ENCODE measurements around the gene CREB3L2. TPM values are rescaled to one million over a fixed set of nuclear protein-coding genes. Genes with fewer than 3 reads are reported as not detected.

CREB3L2 gene
- total RNA-seq, 2 experiments from 2014 or later, result 22.7 to 79.0 TPM

- H3K9me2 ChIP-seq (ENCODE audit: insufficient read depth, low read length), result no peaks in the 10 kb centered on the region
- H3K27ac ChIP-seq (ENCODE audit: low read depth, low read length, poor library complexity, severe bottlenecking), result no peak overlapping the region
- no peak overlapping the region for H2AFZ ChIP-seq (ENCODE audit: low read length)
- H4K20me1 ChIP-seq (ENCODE audit: insufficient read depth, low read length), result peaks cover 14% of the 10 kb centered on the region; the same call in 1 of the 2 replicates
- H3K4me2 ChIP-seq (ENCODE audit: low read length), result no peak overlapping the region
- POLR2A ChIA-PET, result interaction anchor here (0.6 to 1.0 kb wide), 4 partner anchors 8 to 1510 kb away, joined by 3 read pairs; no protein-coding TSS in a partner anchor
- intact Hi-C loops (cut with micrococcal nuclease; ENCODE audit: unreplicated experiment), result no loop called here
- CTCF ChIA-PET (ENCODE audit: unreplicated experiment), result no interaction called here
- no peaks in the 10 kb centered on the region for H3K9me3 ChIP-seq (ENCODE audit: low read length)
- no peak for DNase-seq (ENCODE audit: low spot score)
- 0 out of 2 replicates have a peak, but pooled peaks cover 3% of the 10 kb centered on the region for H3K79me2 ChIP-seq (ENCODE audit: insufficient read depth, low read depth, low read length)
- H3K36me3 ChIP-seq (ENCODE audit: insufficient read depth, low read length), result no peaks in the 10 kb centered on the region
- BruUV-seq (replicated peaks), result TSS peak; percentile 14
- H3K4me3 ChIP-seq (ENCODE audit: low read depth, low read length, poor library complexity, severe bottlenecking), result no peak overlapping the region
- H3K4me1 ChIP-seq (ENCODE audit: insufficient read depth, low read length, poor library complexity, severe bottlenecking), result peaks cover 19% of the 10 kb centered on the region
- TF ChIP-seq CTCF (conservative IDR thresholded peaks at IDR 0.05; ENCODE audit: low read length), result no peak
- TF ChIP-seq EZH2phosphoT487 (IDR thresholded peaks at IDR 0.05; ENCODE audit: borderline replicate concordance, low read depth, low read length), result no peak
These were observed 67.6 kb downstream of the CREB3L2 start for GRCh38 chr7:137934176-137934826.

DNA sequence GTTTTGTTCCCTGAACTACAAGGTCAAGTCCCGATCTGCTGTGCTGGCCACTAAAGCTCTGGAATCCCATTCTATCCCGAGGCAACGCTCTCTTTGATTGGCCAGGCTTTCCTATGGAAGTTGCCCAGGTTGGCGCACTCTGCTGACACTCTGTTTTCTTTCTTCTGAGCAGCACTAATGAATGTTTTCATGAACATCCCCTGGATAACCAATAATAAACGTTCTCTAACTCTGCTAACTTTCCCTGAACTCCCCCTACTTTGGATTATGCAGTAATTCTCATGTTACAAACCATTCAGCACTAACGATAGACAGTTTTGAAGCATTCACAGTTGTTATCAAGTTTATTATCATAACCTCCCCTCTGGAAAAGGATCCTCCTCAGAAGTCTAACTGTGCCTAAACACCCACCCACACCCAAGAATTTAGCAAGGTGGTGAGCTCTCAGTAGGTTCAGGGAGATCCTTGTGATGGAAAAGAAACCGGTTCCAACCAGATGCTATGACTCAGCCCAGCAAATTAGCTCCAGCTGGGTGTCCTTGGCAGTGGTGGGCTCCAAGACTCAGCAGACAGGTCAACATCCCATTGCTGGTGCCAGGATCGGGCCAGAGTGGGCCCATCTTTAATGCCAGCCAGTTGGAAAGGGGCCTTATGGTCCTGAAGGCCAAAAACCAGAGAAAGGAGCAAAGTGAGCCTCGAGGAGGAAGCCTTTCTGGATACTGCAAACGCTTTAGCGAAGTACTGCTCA is 68.4 kb downstream of the CREB3L2 start:
- Histone ChIP-seq H2AFZ (ENCODE audit: low read length) (no peak overlapping the region), H3K9me3 (ENCODE audit: low read length) (no peaks in the 10 kb centered on the region), H3K9me2 (ENCODE audit: insufficient read depth, low read length) (no peaks in the 10 kb centered on the region), H3K36me3 (ENCODE audit: insufficient read depth, low read length) (no peaks in the 10 kb centered on the region), H4K20me1 (ENCODE audit: insufficient read depth, low read length) (0 out of 2 replicates have a peak, but pooled peaks cover 14% of the 10 kb centered on the region), H3K4me3 (ENCODE audit: low read depth, low read length, poor library complexity, severe bottlenecking) (no peak overlapping the region), H3K27ac (ENCODE audit: low read depth, low read length, poor library complexity, severe bottlenecking) (no peak overlapping the region), H3K4me2 (ENCODE audit: low read length) (no peak overlapping the region), H3K79me2 (ENCODE audit: insufficient read depth, low read depth, low read length) (0 out of 2 replicates have a peak, but pooled peaks cover 3% of the 10 kb centered on the region), H3K4me1 (ENCODE audit: insufficient read depth, low read length, poor library complexity, severe bottlenecking) (peaks cover 19% of the 10 kb centered on the region)
- DNase-seq (ENCODE audit: low spot score), result no peak
- no peak for TF ChIP-seq CTCF (conservative IDR thresholded peaks at IDR 0.05; ENCODE audit: low read length)
- no peak for TF ChIP-seq EZH2phosphoT487 (IDR thresholded peaks at IDR 0.05; ENCODE audit: borderline replicate concordance, low read depth, low read length)
- no TSS peak for BruUV-seq (replicated peaks)
- POLR2A ChIA-PET, result interaction anchor here (0.6 to 0.7 kb wide), 2 partner anchors 9 to 1509 kb away, joined by 3 read pairs; no protein-coding TSS in a partner anchor
- intact Hi-C loops (cut with micrococcal nuclease; ENCODE audit: unreplicated experiment), result no loop called here
- CTCF ChIA-PET (ENCODE audit: unreplicated experiment), result no interaction called here

All from OCI-LY7 (cell line).